Suprapubic skin (tissue), 4 donors: Measurements from ENCODE around the gene HSPE1.

Experiments
- EP300 ChIP-seq: sonication (generic); formaldehyde crosslinking; IDR thresholded peaks from one replicate; pipeline ENCODE4 v1.6.1; 2017; ENCODE audit warnings: antibody characterized with exemption
- POLR2A ChIP-seq, 2 donors: fragments of 450-650 bp; IDR thresholded peaks; one replicate each; pipeline ENCODE4 v1.6.1; 2017; ENCODE audit warnings: antibody characterized with exemption in 2 of 2, mild to moderate bottlenecking in 2 of 2, moderate library complexity in 2 of 2
- POLR2AphosphoS5 ChIP-seq, 3 donors: sonication (generic); formaldehyde crosslinking; IDR thresholded peaks; one replicate each; pipeline ENCODE4 v1.6.1; 2017; ENCODE audit warnings: antibody characterized with exemption in 3 of 3
- TF ChIP-seq, protein P1 (sequence below), 2 donors: fragments of 200-600 bp in 1 of 2; fragments of 450-650 bp in 1 of 2; sonication (generic) in 1 of 2; IDR thresholded peaks; one replicate each; pipeline ENCODE4 v1.5.1; 2016 to 2019; ENCODE audit warnings: antibody characterized with exemption in 2 of 2, mild to moderate bottlenecking in 1 of 2, moderate library complexity in 1 of 2

DNA sequence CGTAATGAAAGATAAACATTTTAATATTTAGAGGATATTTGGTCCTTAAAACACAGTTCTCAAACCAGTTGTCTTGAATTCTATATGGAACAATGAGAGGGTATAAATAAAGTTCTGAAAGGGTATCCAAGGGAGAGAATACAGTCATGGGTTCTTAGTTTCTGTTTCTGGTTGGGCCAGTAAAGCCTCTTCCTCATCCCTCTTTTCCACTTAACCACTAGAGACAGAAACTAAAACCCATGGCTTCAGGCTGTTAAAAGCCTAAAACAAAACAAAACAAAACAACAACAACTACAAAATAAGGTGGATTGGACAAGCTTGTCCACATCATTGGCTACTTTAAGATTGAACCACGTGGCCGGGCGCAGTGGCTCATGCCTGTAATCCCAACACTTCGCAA is 28.0 kb upstream of the HSPE1 start:
- TF ChIP-seq, protein P1, sequence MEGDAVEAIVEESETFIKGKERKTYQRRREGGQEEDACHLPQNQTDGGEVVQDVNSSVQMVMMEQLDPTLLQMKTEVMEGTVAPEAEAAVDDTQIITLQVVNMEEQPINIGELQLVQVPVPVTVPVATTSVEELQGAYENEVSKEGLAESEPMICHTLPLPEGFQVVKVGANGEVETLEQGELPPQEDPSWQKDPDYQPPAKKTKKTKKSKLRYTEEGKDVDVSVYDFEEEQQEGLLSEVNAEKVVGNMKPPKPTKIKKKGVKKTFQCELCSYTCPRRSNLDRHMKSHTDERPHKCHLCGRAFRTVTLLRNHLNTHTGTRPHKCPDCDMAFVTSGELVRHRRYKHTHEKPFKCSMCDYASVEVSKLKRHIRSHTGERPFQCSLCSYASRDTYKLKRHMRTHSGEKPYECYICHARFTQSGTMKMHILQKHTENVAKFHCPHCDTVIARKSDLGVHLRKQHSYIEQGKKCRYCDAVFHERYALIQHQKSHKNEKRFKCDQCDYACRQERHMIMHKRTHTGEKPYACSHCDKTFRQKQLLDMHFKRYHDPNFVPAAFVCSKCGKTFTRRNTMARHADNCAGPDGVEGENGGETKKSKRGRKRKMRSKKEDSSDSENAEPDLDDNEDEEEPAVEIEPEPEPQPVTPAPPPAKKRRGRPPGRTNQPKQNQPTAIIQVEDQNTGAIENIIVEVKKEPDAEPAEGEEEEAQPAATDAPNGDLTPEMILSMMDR (IDR thresholded peaks at IDR 0.05): no peak
- TF ChIP-seq POLR2A (IDR thresholded peaks at IDR 0.05) (no peak), EP300 (no peak), POLR2AphosphoS5 (IDR thresholded peaks at IDR 0.05) (no peak)
